Measurements from ENCODE around the gene PIK3R2.
A peak's percentile ranks its signal among the peaks of the same experiment; 100 is the strongest.

The PIK3R2 gene

GRCh38 chr19:18152442-18152816, 534 bp upstream of the PIK3R2 start:
- peak; percentile 71 for TF ChIP-seq CTCF (conservative IDR thresholded peaks at IDR 0.05; ENCODE audit: low read length)

GRCh38 chr19:18153556-18154134, 682 bp downstream of the PIK3R2 start:
- no peak for TF ChIP-seq CTCF (conservative IDR thresholded peaks at IDR 0.05; ENCODE audit: low read length)
- DNase-seq (ENCODE audit: low read depth), result no peak
- peak overlapping the region; percentile 89 for H3K4me3 ChIP-seq (ENCODE audit: low read length)

More at GRCh38 chr19:18152442-18152816, 534 bp upstream of the PIK3R2 start:
- peak; percentile 95 for DNase-seq (ENCODE audit: low read depth)
- peak overlapping the region; percentile 60 for H3K4me3 ChIP-seq (ENCODE audit: low read length)

GRCh38 chr19:18155095-18156087, 2.4 kb downstream of the PIK3R2 start:
- DNase-seq (ENCODE audit: low read depth), result no peak
- H3K4me3 ChIP-seq (ENCODE audit: low read length), result no peak overlapping the region
- TF ChIP-seq CTCF (conservative IDR thresholded peaks at IDR 0.05; ENCODE audit: low read length), result no peak

GRCh38 chr19:18156268-18156667, 3.3 kb downstream of the PIK3R2 start:
- H3K4me3 ChIP-seq (ENCODE audit: low read length), result no peak overlapping the region
- no peak for DNase-seq (ENCODE audit: low read depth)
- TF ChIP-seq CTCF (conservative IDR thresholded peaks at IDR 0.05; ENCODE audit: low read length), result no peak

- no peak overlapping the region for H3K4me3 ChIP-seq (ENCODE audit: low read length)
- DNase-seq (ENCODE audit: low read depth), result peak; percentile 65
- TF ChIP-seq CTCF (conservative IDR thresholded peaks at IDR 0.05; ENCODE audit: low read length), result no peak
Observed at GRCh38 chr19:18156841-18157464, 4.0 kb downstream of the PIK3R2 start.

- DNase-seq (ENCODE audit: low read depth), result no peak
Observed at GRCh38 chr19:18157465-18158063, 4.6 kb downstream of the PIK3R2 start.

More at GRCh38 chr19:18157465-18158063, 4.6 kb downstream of the PIK3R2 start:
- no peak overlapping the region for H3K4me3 ChIP-seq (ENCODE audit: low read length)
- no peak for TF ChIP-seq CTCF (conservative IDR thresholded peaks at IDR 0.05; ENCODE audit: low read length)

All from AG10803 (cell line).